Measurements from ENCODE around the gene C11orf21.

DNA sequence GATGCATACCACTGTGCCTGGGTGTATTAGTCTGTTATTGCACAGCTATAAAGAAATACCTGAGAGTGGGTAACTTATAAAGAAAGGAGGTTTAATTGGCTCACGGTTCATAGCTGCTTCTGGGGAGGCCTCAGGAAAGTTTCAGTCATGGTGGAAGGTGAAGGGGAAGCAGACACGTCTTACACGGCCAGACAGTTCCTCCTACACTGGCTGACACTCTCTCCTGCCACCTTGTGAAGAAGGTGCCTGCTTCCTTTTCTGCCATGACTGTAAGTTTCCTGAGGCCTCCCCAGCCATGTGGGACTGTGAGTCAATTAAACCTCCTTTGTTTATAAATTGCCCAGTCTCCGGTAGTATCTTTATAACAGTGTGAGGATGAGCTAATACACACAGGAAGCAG lies 41.8 kb upstream of the C11orf21 start:
- TF ChIP-seq, protein P1, sequence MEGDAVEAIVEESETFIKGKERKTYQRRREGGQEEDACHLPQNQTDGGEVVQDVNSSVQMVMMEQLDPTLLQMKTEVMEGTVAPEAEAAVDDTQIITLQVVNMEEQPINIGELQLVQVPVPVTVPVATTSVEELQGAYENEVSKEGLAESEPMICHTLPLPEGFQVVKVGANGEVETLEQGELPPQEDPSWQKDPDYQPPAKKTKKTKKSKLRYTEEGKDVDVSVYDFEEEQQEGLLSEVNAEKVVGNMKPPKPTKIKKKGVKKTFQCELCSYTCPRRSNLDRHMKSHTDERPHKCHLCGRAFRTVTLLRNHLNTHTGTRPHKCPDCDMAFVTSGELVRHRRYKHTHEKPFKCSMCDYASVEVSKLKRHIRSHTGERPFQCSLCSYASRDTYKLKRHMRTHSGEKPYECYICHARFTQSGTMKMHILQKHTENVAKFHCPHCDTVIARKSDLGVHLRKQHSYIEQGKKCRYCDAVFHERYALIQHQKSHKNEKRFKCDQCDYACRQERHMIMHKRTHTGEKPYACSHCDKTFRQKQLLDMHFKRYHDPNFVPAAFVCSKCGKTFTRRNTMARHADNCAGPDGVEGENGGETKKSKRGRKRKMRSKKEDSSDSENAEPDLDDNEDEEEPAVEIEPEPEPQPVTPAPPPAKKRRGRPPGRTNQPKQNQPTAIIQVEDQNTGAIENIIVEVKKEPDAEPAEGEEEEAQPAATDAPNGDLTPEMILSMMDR (IDR thresholded peaks at IDR 0.05; ENCODE audit: poor library complexity) = no peak
- TF ChIP-seq EZH2 (IDR thresholded peaks at IDR 0.05; ENCODE audit: borderline replicate concordance) (no peak), EZH2phosphoT487 (IDR thresholded peaks at IDR 0.05; ENCODE audit: low read depth, severe bottlenecking, unreplicated experiment) (no peak)

All from hepatocyte (in vitro differentiated cells).